ENCODE measurements around the gene CAT.

DNA sequence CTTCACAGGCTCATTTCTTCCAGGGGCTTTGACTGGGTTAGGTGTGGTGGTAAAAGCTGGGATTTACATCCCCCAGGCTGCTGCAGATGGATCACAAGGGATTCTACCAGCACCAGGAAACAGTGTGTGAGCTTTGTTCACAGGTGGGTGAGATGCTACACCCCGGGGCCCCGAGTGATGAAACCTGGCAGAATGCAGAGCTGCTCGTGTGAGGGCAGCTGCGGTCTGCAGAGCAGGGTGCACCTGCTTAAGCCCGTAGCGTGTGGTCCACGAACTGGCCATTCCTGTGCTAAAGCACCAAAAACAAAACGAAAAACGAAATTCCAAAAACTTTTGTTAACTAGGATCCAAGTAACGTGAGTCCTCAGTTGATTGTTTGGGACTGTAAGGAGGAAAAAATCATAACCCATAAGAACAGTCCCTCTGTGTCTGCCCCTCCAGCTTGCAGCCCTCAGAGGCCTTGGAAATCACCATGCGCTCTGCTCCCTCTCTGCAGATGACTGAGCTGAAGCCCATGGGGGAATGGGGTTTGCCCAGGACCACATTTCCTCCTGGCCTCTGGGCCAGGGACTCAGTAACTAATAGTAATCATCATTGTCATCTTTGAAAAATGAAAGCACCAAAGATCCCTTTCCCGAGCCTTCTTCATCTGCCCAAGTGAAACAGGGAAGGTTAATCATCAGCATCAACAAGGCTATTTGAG is 50.3 kb downstream of the CAT start:
- TF ChIP-seq, protein P1, sequence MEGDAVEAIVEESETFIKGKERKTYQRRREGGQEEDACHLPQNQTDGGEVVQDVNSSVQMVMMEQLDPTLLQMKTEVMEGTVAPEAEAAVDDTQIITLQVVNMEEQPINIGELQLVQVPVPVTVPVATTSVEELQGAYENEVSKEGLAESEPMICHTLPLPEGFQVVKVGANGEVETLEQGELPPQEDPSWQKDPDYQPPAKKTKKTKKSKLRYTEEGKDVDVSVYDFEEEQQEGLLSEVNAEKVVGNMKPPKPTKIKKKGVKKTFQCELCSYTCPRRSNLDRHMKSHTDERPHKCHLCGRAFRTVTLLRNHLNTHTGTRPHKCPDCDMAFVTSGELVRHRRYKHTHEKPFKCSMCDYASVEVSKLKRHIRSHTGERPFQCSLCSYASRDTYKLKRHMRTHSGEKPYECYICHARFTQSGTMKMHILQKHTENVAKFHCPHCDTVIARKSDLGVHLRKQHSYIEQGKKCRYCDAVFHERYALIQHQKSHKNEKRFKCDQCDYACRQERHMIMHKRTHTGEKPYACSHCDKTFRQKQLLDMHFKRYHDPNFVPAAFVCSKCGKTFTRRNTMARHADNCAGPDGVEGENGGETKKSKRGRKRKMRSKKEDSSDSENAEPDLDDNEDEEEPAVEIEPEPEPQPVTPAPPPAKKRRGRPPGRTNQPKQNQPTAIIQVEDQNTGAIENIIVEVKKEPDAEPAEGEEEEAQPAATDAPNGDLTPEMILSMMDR (IDR thresholded peaks at IDR 0.05), result no peak
- TF ChIP-seq EP300 (IDR thresholded peaks at IDR 0.05) (no peak), POLR2A (IDR thresholded peaks at IDR 0.05) (no peak)
